Endodermal cell (in vitro differentiated cells): ENCODE data around the gene PAN3. TPM values are rescaled to one million over a fixed set of nuclear protein-coding genes. Genes with fewer than 3 reads are reported as not detected.

Source experiments
- DNase-seq: peaks from one replicate; pipeline ENCODE4 v3.0.0-alpha.2; 2017
- H3K27ac ChIP-seq: 2 replicates; pipeline ENCODE4 v1.5.1; 2013; ENCODE audit warnings: mild to moderate bottlenecking, low read depth, low read length, moderate library complexity
- H3K27me3 ChIP-seq: 2 replicates; pipeline ENCODE4 v1.6.1; 2013; ENCODE audit warnings: mild to moderate bottlenecking, low read length, moderate library complexity; ENCODE audit not compliant: insufficient read depth, control insufficient read depth, poor library complexity, severe bottlenecking
- H3K36me3 ChIP-seq: 2 replicates; pipeline ENCODE4 v1.7.0; 2013; ENCODE audit warnings: mild to moderate bottlenecking, low read length, moderate library complexity; ENCODE audit not compliant: control insufficient read depth, insufficient read depth
- H3K4me1 ChIP-seq: one replicate; pipeline ENCODE4 v1.7.0; 2013; ENCODE audit warnings: low read length; ENCODE audit not compliant: control insufficient read depth, insufficient read depth
- H3K4me3 ChIP-seq: 2 replicates; pipeline ENCODE4 v1.5.1; 2013; ENCODE audit warnings: mild to moderate bottlenecking, low read length, moderate library complexity
- H3K9ac ChIP-seq: 2 replicates; pipeline ENCODE4 v1.6.1; 2013; ENCODE audit warnings: mild to moderate bottlenecking, low read length, moderate library complexity; ENCODE audit not compliant: poor library complexity, severe bottlenecking; ENCODE audit errors: extremely low read depth
- H3K9me3 ChIP-seq: 2 replicates; pipeline ENCODE4 v1.6.1; 2013; ENCODE audit warnings: mild to moderate bottlenecking, low read length, moderate library complexity; ENCODE audit not compliant: control insufficient read depth
- H3K27ac Mint-ChIP-seq: 2 replicates; pipeline ENCODE4 v1.8.0; 2020; ENCODE audit warnings: mixed read lengths
- H3K27me3 Mint-ChIP-seq: 2 replicates; pipeline ENCODE4 v1.8.0; 2021; ENCODE audit warnings: mild to moderate bottlenecking, mixed read lengths; ENCODE audit not compliant: insufficient read depth
- H3K36me3 Mint-ChIP-seq: 2 replicates; pipeline ENCODE4 v1.8.0; 2020; ENCODE audit warnings: low read depth, mixed read lengths
- H3K4me1 Mint-ChIP-seq: 2 replicates; pipeline ENCODE4 v1.8.0; 2020; ENCODE audit warnings: mixed read lengths
- H3K4me3 Mint-ChIP-seq: 2 replicates; pipeline ENCODE4 v1.8.0; 2020; ENCODE audit warnings: mild to moderate bottlenecking, moderate library complexity, mixed read lengths
- H3K9me3 Mint-ChIP-seq: 2 replicates; pipeline ENCODE4 v1.8.0; 2020; ENCODE audit warnings: mild to moderate bottlenecking, mixed read lengths
- WGBS, 2 experiments: methylation state at CpG; one replicate each; pipeline versions ENCODE4 v1.1.5 to v1.1.7; 2013; ENCODE audit warnings: missing lambda C conversion rate in 2 of 2, mixed read lengths in 1 of 2; ENCODE audit not compliant: insufficient coverage in 1 of 2, insufficient read length in 1 of 2; 5-methylcytosine and 5-hydroxymethylcytosine counted together
- total RNA-seq, 2 donors: library from RNA; stranded (reverse); fragmentation: NEBNext Ultra II Directional in 1 of 2; extraction: Animal tissue kit (Norgen Biotek cat#: 25700) in 1 of 2; gene quantifications; 2 replicates in 1 of 2; 3 replicates in 1 of 2; pipeline ENCODE4 v1.2.1, GENCODE V29; 2021
- TF ChIP-seq, protein P1 (sequence below): fragments of 200-600 bp; sonication (generic); conservative IDR thresholded peaks from 2 replicates; pipeline ENCODE4 v1.5.0; 2021; ENCODE audit warnings: antibody characterized with exemption, mild to moderate bottlenecking

The PAN3 gene
- total RNA-seq, 2 donors from 2014 or later, result 73.5 to 73.8 TPM

GRCh38 chr13:28161370-28161769 is 23.0 kb downstream of the PAN3 start:
- Mint-ChIP-seq H3K9me3 (peaks cover 28% of the 10 kb centered on the region), H3K36me3 (peaks cover 39% of the 10 kb centered on the region), H3K4me1 (peaks cover 27% of the 10 kb centered on the region), H3K27me3 (no peaks in the 10 kb centered on the region), H3K4me3 (peak overlapping the region; percentile 4), H3K27ac (peak overlapping the region; percentile 91)
- TF ChIP-seq, protein P1, sequence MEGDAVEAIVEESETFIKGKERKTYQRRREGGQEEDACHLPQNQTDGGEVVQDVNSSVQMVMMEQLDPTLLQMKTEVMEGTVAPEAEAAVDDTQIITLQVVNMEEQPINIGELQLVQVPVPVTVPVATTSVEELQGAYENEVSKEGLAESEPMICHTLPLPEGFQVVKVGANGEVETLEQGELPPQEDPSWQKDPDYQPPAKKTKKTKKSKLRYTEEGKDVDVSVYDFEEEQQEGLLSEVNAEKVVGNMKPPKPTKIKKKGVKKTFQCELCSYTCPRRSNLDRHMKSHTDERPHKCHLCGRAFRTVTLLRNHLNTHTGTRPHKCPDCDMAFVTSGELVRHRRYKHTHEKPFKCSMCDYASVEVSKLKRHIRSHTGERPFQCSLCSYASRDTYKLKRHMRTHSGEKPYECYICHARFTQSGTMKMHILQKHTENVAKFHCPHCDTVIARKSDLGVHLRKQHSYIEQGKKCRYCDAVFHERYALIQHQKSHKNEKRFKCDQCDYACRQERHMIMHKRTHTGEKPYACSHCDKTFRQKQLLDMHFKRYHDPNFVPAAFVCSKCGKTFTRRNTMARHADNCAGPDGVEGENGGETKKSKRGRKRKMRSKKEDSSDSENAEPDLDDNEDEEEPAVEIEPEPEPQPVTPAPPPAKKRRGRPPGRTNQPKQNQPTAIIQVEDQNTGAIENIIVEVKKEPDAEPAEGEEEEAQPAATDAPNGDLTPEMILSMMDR, result no peak
- H3K4me3 ChIP-seq, result peak overlapping the region; percentile 64
- 0 to 22% methylated on average over 1 of the region's 1 CpG for WGBS, 2 experiments
- DNase-seq, result peak; percentile 68
- peaks cover 30% of the 10 kb centered on the region for H3K9me3 ChIP-seq
- peaks cover 4% of the 10 kb centered on the region for H3K4me1 ChIP-seq
- H3K36me3 ChIP-seq, result peaks cover 32% of the 10 kb centered on the region
- H3K27me3 ChIP-seq, result no peaks in the 10 kb centered on the region
- peak overlapping the region; percentile 60 for H3K9ac ChIP-seq
- peak overlapping the region; percentile 16 for H3K27ac ChIP-seq

GRCh38 chr13:28163587-28163986 is 25.2 kb downstream of the PAN3 start:
- Histone ChIP-seq H3K4me3 (no peak overlapping the region), H3K4me1 (peaks cover 7% of the 10 kb centered on the region), H3K9me3 (peaks cover 9% of the 10 kb centered on the region), H3K27me3 (no peaks in the 10 kb centered on the region), H3K9ac (no peak overlapping the region), H3K27ac (no peak overlapping the region), H3K36me3 (peaks cover 14% of the 10 kb centered on the region)
- Mint-ChIP-seq H3K27me3 (no peaks in the 10 kb centered on the region), H3K4me1 (peaks cover 28% of the 10 kb centered on the region), H3K4me3 (no peak overlapping the region), H3K36me3 (peaks cover 22% of the 10 kb centered on the region), H3K9me3 (peaks cover 6% of the 10 kb centered on the region), H3K27ac (no peak overlapping the region)
- TF ChIP-seq, protein P1, result no peak
- no peak for DNase-seq
- 93% methylated on average over 3 of the region's 4 CpGs; no CpG with 5 or more reads in 1 of the 2 experiments for WGBS, 2 experiments

GRCh38 chr13:28166257-28166656 is 27.9 kb downstream of the PAN3 start:
- Mint-ChIP-seq H3K27me3 (no peaks in the 10 kb centered on the region), H3K4me3 (no peak overlapping the region), H3K27ac (peak overlapping the region; percentile 44), H3K9me3 (no peaks in the 10 kb centered on the region), H3K4me1 (peaks cover 19% of the 10 kb centered on the region), H3K36me3 (peaks cover 25% of the 10 kb centered on the region)
- Histone ChIP-seq H3K27me3 (no peaks in the 10 kb centered on the region), H3K4me3 (no peak overlapping the region), H3K27ac (no peak overlapping the region), H3K9me3 (peaks cover 4% of the 10 kb centered on the region), H3K9ac (no peak overlapping the region), H3K36me3 (peaks cover 21% of the 10 kb centered on the region), H3K4me1 (peaks cover 7% of the 10 kb centered on the region)
- TF ChIP-seq, protein P1, result no peak
- no peak for DNase-seq
- WGBS, 2 experiments, result 60 to 100% methylated on average over 1 of the region's 1 CpG
